H1 (cell line): ENCODE results near the gene ENSA. TPM values are rescaled to one million over a fixed set of nuclear protein-coding genes. Genes with fewer than 3 reads are reported as not detected.
A peak's percentile ranks its signal among the peaks of the same experiment; 100 is the strongest.

Experiments
- CTCF ChIA-PET: fragments of 300-600 bp; sonication (Branson Sonifier 250); formaldehyde crosslinking; loops from one replicate; lab custom pipeline; 2021; ENCODE audit not compliant: partially characterized antibody; lab: Charles Lee
- POLR2A ChIA-PET: fragments of 300-600 bp; sonication (Branson Sonifier 250); formaldehyde crosslinking; loops from one replicate; lab custom pipeline; 2021; ENCODE audit warnings: inconsistent platforms; ENCODE audit not compliant: partially characterized antibody; lab: Charles Lee
- DNase-seq, 2 experiments: peaks; one replicate each; pipeline versions ENCODE4 v3.0.0 to v3.0.0-alpha.2; 2010 to 2022; ENCODE audit warnings: low spot score in 2 of 2, low read depth in 1 of 2, mixed read lengths in 1 of 2
- FAIRE-seq: peaks from 2 replicates; lab custom pipeline; 2011; peaks lifted over from hg19 to GRCh38; lab: Jason Lieb, UNC
- H2AFZ ChIP-seq: 2 replicates; pipeline ENCODE4 v1.8.1; 2012; ENCODE audit warnings: low read length, inconsistent platforms
- H2AK5ac ChIP-seq: 2 replicates; pipeline ENCODE4 v1.6.1; 2013; ENCODE audit warnings: low read depth, low read length
- H2BK120ac ChIP-seq: replicated peaks from 2 replicates; pipeline ENCODE3; 2013; ENCODE audit warnings: low read depth, low read length, inconsistent platforms
- H2BK12ac ChIP-seq: 2 replicates; pipeline ENCODE4 v1.6.1; 2013; ENCODE audit warnings: low read depth, low read length
- H2BK15ac ChIP-seq: 2 replicates; pipeline ENCODE4 v1.6.1; 2013; ENCODE audit warnings: low read length
- H2BK20ac ChIP-seq: 2 replicates; pipeline ENCODE4 v1.6.1; 2013; ENCODE audit warnings: low read length
- H2BK5ac ChIP-seq: 2 replicates; pipeline ENCODE4 v1.6.1; 2013; ENCODE audit warnings: low read depth, low read length
- H3K14ac ChIP-seq: 2 replicates; pipeline ENCODE4 v1.6.1; 2013; ENCODE audit warnings: inconsistent platforms; ENCODE audit not compliant: insufficient read length
- H3K18ac ChIP-seq: 2 replicates; pipeline ENCODE4 v1.6.1; 2013; ENCODE audit warnings: low read length; ENCODE audit errors: extremely low read depth
- H3K23ac ChIP-seq: 2 replicates; pipeline ENCODE4 v1.6.1; 2013; ENCODE audit warnings: inconsistent platforms; ENCODE audit not compliant: insufficient read length
- H3K23me2 ChIP-seq: 2 replicates; pipeline ENCODE4 v1.6.1; 2013; ENCODE audit warnings: low read depth, low read length
- H3K27ac ChIP-seq: 2 replicates; pipeline ENCODE4 v1.6.1; 2011; ENCODE audit warnings: low read depth, low read length, inconsistent platforms
- H3K27me3 ChIP-seq, 4 experiments: replicated peaks in 1 of 4; 1 replicate in 1 of 4; 2 replicates in 3 of 4; pipeline versions ENCODE4 v1.6.1 to v1.8.1; 2011 to 2013; ENCODE audit warnings: low read length in 3 of 4, mild to moderate bottlenecking in 3 of 4, inconsistent platforms in 2 of 4, mixed read lengths in 2 of 4, moderate library complexity in 1 of 4; ENCODE audit not compliant: control insufficient read depth in 3 of 4, insufficient read depth in 3 of 4; ENCODE audit errors: extremely low read depth in 1 of 4
- H3K36me3 ChIP-seq, 4 experiments: 2 replicates each; pipeline versions ENCODE4 v1.6.1 to v1.8.1; 2011 to 2013; ENCODE audit warnings: mild to moderate bottlenecking in 4 of 4, low read length in 3 of 4, moderate library complexity in 2 of 4, control low read depth in 1 of 4, inconsistent platforms in 1 of 4; ENCODE audit not compliant: insufficient read depth in 4 of 4, control insufficient read depth in 2 of 4
- H3K4ac ChIP-seq: replicated peaks from 2 replicates; pipeline ENCODE3; 2013; ENCODE audit warnings: low read length, low read depth, mixed read lengths, inconsistent platforms; ENCODE audit not compliant: insufficient read length
- H3K4me1 ChIP-seq, 4 experiments: replicated peaks in 1 of 4; 1 replicate in 1 of 4; 2 replicates in 3 of 4; pipeline versions ENCODE4 v1.6.1 to v1.8.1; 2011 to 2013; ENCODE audit warnings: low read length in 3 of 4, inconsistent platforms in 2 of 4, mixed read lengths in 1 of 4; ENCODE audit not compliant: insufficient read depth in 4 of 4, control insufficient read depth in 3 of 4
- H3K4me2 ChIP-seq, 2 experiments: 2 replicates each; pipeline versions ENCODE4 v1.6.1 to v1.8.1; 2011 to 2013; ENCODE audit warnings: low read depth in 2 of 2, low read length in 2 of 2, control low read depth in 1 of 2, inconsistent platforms in 1 of 2, mild to moderate bottlenecking in 1 of 2; ENCODE audit not compliant: insufficient read depth in 1 of 2
- H3K4me3 ChIP-seq, 4 experiments: fragments of 200-600, 300-600 bp in 1 of 4; sonication (generic), shearing (Covaris generic), sonication (Bioruptor Twin) in 1 of 4; 2 replicates each; pipeline versions ENCODE4 v1.5.1 to v1.8.1; 2011 to 2016; ENCODE audit warnings: low read length in 4 of 4, low read depth in 3 of 4, control low read depth in 2 of 4, inconsistent platforms in 2 of 4, mild to moderate bottlenecking in 2 of 4, mixed read lengths in 1 of 4, moderate library complexity in 1 of 4; ENCODE audit not compliant: insufficient read depth in 2 of 4; ENCODE audit errors: extremely low read depth in 1 of 4
- H3K56ac ChIP-seq: replicated peaks from 2 replicates; pipeline ENCODE3; 2013; ENCODE audit warnings: low read depth, mild to moderate bottlenecking, mixed read lengths, low read length, inconsistent platforms; ENCODE audit not compliant: insufficient read length
- H3K79me1 ChIP-seq: 2 replicates; pipeline ENCODE4 v1.6.1; 2013; ENCODE audit warnings: low read depth, low read length, control low read depth
- H3K79me2 ChIP-seq, 2 experiments: 2 replicates each; pipeline versions ENCODE4 v1.6.1 to v1.8.1; 2012 to 2013; ENCODE audit warnings: low read length in 2 of 2, mild to moderate bottlenecking in 2 of 2, inconsistent platforms in 1 of 2; ENCODE audit not compliant: insufficient read depth in 2 of 2, control insufficient read depth in 1 of 2
- H3K9ac ChIP-seq, 4 experiments: replicated peaks in 1 of 4; 1 replicate in 1 of 4; 2 replicates in 3 of 4; pipeline versions ENCODE4 v1.6.1 to v1.8.1; 2011 to 2013; ENCODE audit warnings: low read depth in 3 of 4, low read length in 3 of 4, control low read depth in 2 of 4, mild to moderate bottlenecking in 2 of 4, moderate library complexity in 2 of 4, inconsistent platforms in 1 of 4; ENCODE audit errors: extremely low read depth in 1 of 4
- H3K9me3 ChIP-seq, 2 experiments: 2 replicates each; pipeline versions ENCODE4 v1.6.1 to v1.8.1; 2012 to 2013; ENCODE audit warnings: mild to moderate bottlenecking in 2 of 2, moderate library complexity in 2 of 2, control low read depth in 1 of 2, inconsistent platforms in 1 of 2, low read depth in 1 of 2, low read length in 1 of 2, mixed read lengths in 1 of 2; ENCODE audit not compliant: insufficient read depth in 2 of 2
- H4K20me1 ChIP-seq, 2 experiments: replicated peaks in 1 of 2; 2 replicates each; pipeline versions ENCODE3 to v1.8.1; 2011 to 2013; ENCODE audit warnings: inconsistent platforms in 2 of 2, low read length in 2 of 2, mild to moderate bottlenecking in 1 of 2; ENCODE audit not compliant: insufficient read depth in 2 of 2, control insufficient read depth in 1 of 2
- H4K5ac ChIP-seq: 2 replicates; pipeline ENCODE4 v1.6.1; 2013; ENCODE audit warnings: low read length, low read depth, mixed read lengths, inconsistent platforms; ENCODE audit not compliant: insufficient read length
- H4K8ac ChIP-seq: 2 replicates; pipeline ENCODE4 v1.8.0; 2013; ENCODE audit warnings: mild to moderate bottlenecking, moderate library complexity, low read length, inconsistent platforms; ENCODE audit not compliant: insufficient read depth; ENCODE audit errors: extremely low read depth
- H4K91ac ChIP-seq: replicated peaks from 2 replicates; pipeline ENCODE3; 2013; ENCODE audit warnings: low read length, mixed read lengths, inconsistent platforms; ENCODE audit not compliant: insufficient read length
- CBX5 ChIP-seq: fragments of 300-800, 300-1000 bp; sonication (generic); IDR thresholded peaks from 2 replicates; pipeline ENCODE4 v1.7.1; 2016; ENCODE audit warnings: antibody characterized with exemption, low read length, low read depth
- E2F6 ChIP-seq: IDR thresholded peaks from 2 replicates; pipeline ENCODE4 v1.6.1; 2012; ENCODE audit warnings: inconsistent platforms
- POLR2A ChIP-seq, 2 experiments: IDR thresholded peaks; 1 replicate in 1 of 2; 2 replicates in 1 of 2; pipeline ENCODE4 v1.6.1; 2011; ENCODE audit warnings: low read depth in 2 of 2, low read length in 2 of 2, mild to moderate bottlenecking in 2 of 2; ENCODE audit errors: control extremely low read depth in 1 of 2
- RNF2 ChIP-seq: fragments of 200-900, 300-1000 bp; sonication (generic); IDR thresholded peaks from 2 replicates; pipeline ENCODE4 v1.7.1; 2016; ENCODE audit warnings: borderline replicate concordance, low read depth, mild to moderate bottlenecking, antibody characterized with exemption, low read length; ENCODE audit not compliant: poor library complexity, severe bottlenecking; ENCODE audit errors: missing control alignments
- SAP30 ChIP-seq: fragments of 300-600 bp; sonication (generic); IDR thresholded peaks from 2 replicates; pipeline ENCODE4 v1.7.1; 2012; ENCODE audit warnings: low read length, moderate library complexity, mild to moderate bottlenecking, inconsistent platforms; ENCODE audit not compliant: insufficient read depth, insufficient replicate concordance
- TBP ChIP-seq: IDR thresholded peaks from 2 replicates; pipeline ENCODE4 v1.6.1; 2011; ENCODE audit warnings: low read depth, low read length, improper control_type of control experiment
- YY1 ChIP-seq: IDR thresholded peaks from 2 replicates; pipeline ENCODE4 v1.6.1; 2011; ENCODE audit warnings: low read depth, mild to moderate bottlenecking, low read length
- ZNF274 ChIP-seq: IDR thresholded peaks from 2 replicates; pipeline ENCODE4 v1.7.0; 2012; ENCODE audit warnings: low read length, borderline replicate concordance; ENCODE audit errors: extremely low read depth
- WGBS, 2 experiments: shearing (Covaris generic) in 1 of 2; methylation state at CpG; one replicate each; pipeline versions ENCODE4 v1.1.6 to v1.1.7; 2013 to 2015; ENCODE audit warnings: low lambda C conversion rate in 2 of 2, mixed read lengths in 2 of 2, inconsistent platforms in 1 of 2, low coverage in 1 of 2, missing lambda C conversion rate in 1 of 2; ENCODE audit not compliant: insufficient replicate concordance in 2 of 2, insufficient coverage in 1 of 2, insufficient read length in 1 of 2; ENCODE audit errors: extremely low coverage in 1 of 2, missing lambda C conversion rate in 1 of 2; 5-methylcytosine and 5-hydroxymethylcytosine counted together
- polyA plus RNA-seq, 7 experiments: library from polyadenylated mRNA; depleted of rRNA in 3 of 7; stranded (reverse) in 5 of 7; unstranded in 2 of 7; fragments of >200 nt in 5 of 7; fragments of 200-250 nt in 2 of 7; gene quantifications; 1 replicate in 5 of 7; 2 replicates in 1 of 7; 4 replicates in 1 of 7; pipeline versions ENCODE4 v1.2.1 to v1.2.3, GENCODE V29; 2011 to 2013; ENCODE audit warnings: missing spikeins in 2 of 7, mixed read lengths in 2 of 7
- total RNA-seq: library from RNA; stranded (reverse); fragmentation: NEBNext Ultra II Directional; extraction: Animal tissue kit (Norgen Biotek cat#: 25700); gene quantifications from 2 replicates; pipeline ENCODE4 v1.2.1, GENCODE V29; 2021

ENSA gene
- total and polyA plus RNA-seq, 2 of the 8 experiments (the other 6 are each of a cell fraction or from before 2014, with no cell fraction given) = 48.2 to 229 TPM

DNA sequence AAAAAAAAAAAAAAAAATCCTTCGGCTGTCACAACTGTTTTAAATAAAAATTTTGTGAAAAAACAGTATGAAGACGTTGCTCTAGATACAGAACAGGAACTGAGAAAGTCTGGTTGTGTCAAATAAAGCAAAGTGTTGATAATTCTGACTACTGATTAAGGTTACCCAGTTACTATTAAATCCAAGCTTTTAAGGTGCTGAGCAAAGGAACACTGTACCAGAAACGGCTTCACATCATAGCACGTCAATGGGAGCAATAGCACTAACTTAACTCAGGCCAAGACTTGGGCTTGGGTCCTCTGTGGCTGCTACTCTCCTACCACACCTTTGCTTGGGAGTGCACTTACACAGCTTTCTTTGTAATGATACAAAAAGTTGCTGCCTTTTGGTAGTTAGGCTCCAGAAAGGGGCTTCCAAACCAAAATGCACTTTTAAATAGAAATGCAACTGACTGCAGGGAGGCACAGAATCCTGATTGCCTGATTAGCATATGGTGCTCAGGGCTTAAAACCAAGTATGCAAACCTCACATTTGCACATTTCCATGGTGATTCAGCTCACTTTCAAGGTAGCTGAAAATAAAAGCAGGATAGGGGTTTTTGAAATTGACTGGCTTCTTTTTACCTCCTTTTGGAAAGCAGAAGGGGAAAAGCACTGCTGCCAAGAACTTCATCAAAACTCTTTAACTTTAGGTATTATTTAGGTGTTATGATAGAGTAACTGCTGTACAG lies 56.3 kb downstream of the ENSA start:
- Histone ChIP-seq H3K18ac (no peak overlapping the region), H4K8ac (no peak overlapping the region), H2BK15ac (no peak overlapping the region), H3K9me3 (no peaks in the 10 kb centered on the region), H4K91ac (no peak overlapping the region), H3K4me2 (peak overlapping the region in 1 of 2 experiments; percentile 17; a peak in 2 of 4 replicates), H3K4me3 (peak overlapping the region in 2 of 4 experiments; percentile 8 to 12; a peak in 2 of 8 replicates), H3K23ac (no peak overlapping the region), H3K4ac (no peak overlapping the region), H3K14ac (no peak overlapping the region), H3K79me2 (peaks cover 31 to 79% of the 10 kb centered on the region in 2 experiments), H2BK5ac (no peak overlapping the region), H4K20me1 (peaks cover 23 to 29% of the 10 kb centered on the region in 2 experiments), H2AK5ac (no peak overlapping the region), H4K5ac (peak overlapping the region; percentile 8), H2BK20ac (no peak overlapping the region), H3K9ac (peak overlapping the region in 2 of 4 experiments; percentile 21 to 43; a peak in 2 of 7 replicates), H2BK120ac (no peak overlapping the region), H3K79me1 (peaks cover 2% of the 10 kb centered on the region), H3K56ac (no peak overlapping the region), H3K27me3 (no peaks in the 10 kb centered on the region), H3K27ac (no peak overlapping the region; the same call in 1 of the 2 replicates), H2AFZ (no peak overlapping the region), H3K23me2 (peaks cover 7% of the 10 kb centered on the region; the same call in 1 of the 2 replicates), H2BK12ac (no peak overlapping the region), H3K36me3 (peaks cover 25 to 64% (median 41%) of the 10 kb centered on the region in 4 experiments), H3K4me1 (peaks cover 14 to 31% (median 18%) of the 10 kb centered on the region in 4 experiments; a peak in 6 of 7 replicates)
- FAIRE-seq = no peak
- POLR2A ChIA-PET = interaction anchor here (0.7 to 43.7 kb wide), 9 partner anchors 9 to 407 kb away, joined by 3 to 1380 read pairs (median 4); partner anchors contain the start of genes ADAMTSL4 and ENSA
- CTCF ChIA-PET = interaction anchor here (0.8 to 4.2 kb wide), 5 partner anchors 9 to 19 kb away, joined by 3 to 34 read pairs (median 4); no protein-coding TSS in a partner anchor
- WGBS, 2 experiments = 89% methylated on average over 4 of the region's 4 CpGs; no CpG with 5 or more reads in 1 of the 2 experiments
- DNase-seq = no peak
- TF ChIP-seq YY1 = no peak
- TF ChIP-seq SAP30 = no peak
- no peak for TF ChIP-seq E2F6
- TF ChIP-seq POLR2A (IDR thresholded peaks at IDR 0.05; ENCODE audit: control extremely low read depth in 1 of 2, low read depth in 2 of 2, low read length in 2 of 2) = peak; percentile 69 to 72
- TF ChIP-seq ZNF274 = no peak
- TF ChIP-seq CBX5 = no peak
- no peak for TF ChIP-seq RNF2
- no peak for TF ChIP-seq TBP
